ENCODE data around the gene IFITM10. TPM values are rescaled to one million over a fixed set of nuclear protein-coding genes. Genes with fewer than 3 reads are reported as not detected.

The IFITM10 gene
- 1 to 10 TPM in 1 of 2 donors, under 1 TPM in 1; 0.73 to 1.1 TPM for polyA plus RNA-seq

DNA sequence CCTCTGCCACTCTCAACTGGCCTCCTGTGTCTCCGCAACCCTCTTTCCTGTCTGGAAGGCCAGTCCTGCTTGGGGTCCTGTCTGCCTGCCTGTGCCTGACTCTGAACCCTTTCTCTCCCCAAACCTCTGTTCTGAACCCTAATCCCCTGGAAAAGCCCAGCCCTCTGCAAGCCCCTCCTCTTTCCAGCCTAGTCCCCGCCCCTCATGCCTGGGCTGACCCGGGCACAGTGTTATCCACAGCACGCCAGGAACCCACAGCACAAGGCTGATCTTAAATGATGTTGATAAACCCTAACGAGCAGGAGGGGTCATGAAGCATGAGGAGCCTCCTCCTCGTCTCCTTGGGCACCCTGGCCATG, at the start of gene IFITM10:
IFITM10 (minus strand) TSS at position 115 of the 359 bp plus-strand sequence. CDS start 153 bp downstream, outside the sequence.
- peaks cover 4 to 25% of the 10 kb centered on the region in 2 donors for H3K36me3 ChIP-seq (ENCODE audit: control insufficient read depth in 2 of 2, insufficient read depth in 2 of 2, low read length in 1 of 2)
- H3K9me3 ChIP-seq (ENCODE audit: control insufficient read depth in 2 of 2, insufficient read depth in 1 of 2, low read depth in 1 of 2, low read length in 1 of 2) = peaks cover 0 to 2% of the 10 kb centered on the region in 2 donors
- H3K27ac ChIP-seq (ENCODE audit: low read depth in 2 of 2, low read length in 1 of 2) = peak within 1 kb of the TSS in 1 of 2 donors; percentile 16
- WGBS, 2 donors = 29 to 30% methylated on average over 6 of the region's 6 CpGs
- peaks cover 10 to 16% of the 10 kb centered on the region in 2 donors for H3K4me1 ChIP-seq (ENCODE audit: control insufficient read depth in 2 of 2, insufficient read depth in 2 of 2, low read length in 1 of 2)
- no peaks in the 10 kb centered on the region for H3K27me3 ChIP-seq (ENCODE audit: control insufficient read depth in 1 of 2, insufficient read depth in 2 of 2, low read length in 2 of 2)
- peak within 1 kb of the TSS in 1 of 2 donors; percentile 4 for H3K4me3 ChIP-seq (ENCODE audit: low read depth in 1 of 2, low read length in 2 of 2)

DNA sequence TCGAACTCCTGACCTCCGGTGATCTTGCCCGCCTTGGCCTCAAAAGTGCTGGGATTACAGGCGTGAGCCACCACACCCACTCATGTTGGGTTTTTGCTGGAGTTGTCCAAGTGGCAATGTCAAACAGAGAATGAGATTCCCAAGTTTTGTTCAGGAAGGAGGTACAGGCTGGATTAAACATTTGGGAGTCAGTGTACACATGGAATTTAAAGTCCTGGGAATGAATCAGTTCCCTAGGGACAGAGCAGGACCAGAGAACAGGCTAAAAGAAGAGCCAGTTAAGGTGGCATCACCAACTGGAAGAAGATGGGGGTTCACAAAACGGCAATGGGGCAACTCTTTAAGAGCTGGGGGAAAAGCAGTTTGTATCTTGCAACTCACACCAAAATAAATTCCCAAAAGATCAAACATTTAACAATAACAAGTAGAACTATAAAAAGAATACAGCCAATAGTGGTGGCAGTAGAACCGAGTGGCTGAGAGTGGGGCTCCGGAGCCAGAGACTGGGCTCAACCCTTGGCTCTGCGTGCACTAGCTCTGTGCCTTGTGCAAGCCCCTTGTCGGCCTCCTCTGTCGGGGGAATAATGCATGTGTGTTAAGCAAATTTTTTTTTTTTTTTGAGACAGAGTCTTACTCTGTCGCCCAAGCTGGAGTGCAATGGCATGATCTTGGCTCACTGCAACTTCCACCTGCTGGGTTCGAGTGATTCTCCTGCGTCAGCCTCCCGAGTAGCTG, 47.2 kb upstream of the IFITM10 start:
- peaks cover 0 to 2% of the 10 kb centered on the region in 2 donors for H3K27me3 ChIP-seq (ENCODE audit: control insufficient read depth in 1 of 2, insufficient read depth in 2 of 2, low read length in 2 of 2)
- H3K4me1 ChIP-seq (ENCODE audit: control insufficient read depth in 2 of 2, insufficient read depth in 2 of 2, low read length in 1 of 2) = peaks cover 0 to 5% of the 10 kb centered on the region in 2 donors
- no peaks in the 10 kb centered on the region for H3K9me3 ChIP-seq (ENCODE audit: control insufficient read depth in 2 of 2, insufficient read depth in 1 of 2, low read depth in 1 of 2, low read length in 1 of 2)
- H3K27ac ChIP-seq (ENCODE audit: low read depth in 2 of 2, low read length in 1 of 2) = no peak overlapping the region
- no peak overlapping the region for H3K4me3 ChIP-seq (ENCODE audit: low read depth in 1 of 2, low read length in 2 of 2)
- 85 to 87% methylated on average over 14 of the region's 14 CpGs for WGBS, 2 donors
- H3K36me3 ChIP-seq (ENCODE audit: control insufficient read depth in 2 of 2, insufficient read depth in 2 of 2, low read length in 1 of 2) = no peaks in the 10 kb centered on the region

DNA sequence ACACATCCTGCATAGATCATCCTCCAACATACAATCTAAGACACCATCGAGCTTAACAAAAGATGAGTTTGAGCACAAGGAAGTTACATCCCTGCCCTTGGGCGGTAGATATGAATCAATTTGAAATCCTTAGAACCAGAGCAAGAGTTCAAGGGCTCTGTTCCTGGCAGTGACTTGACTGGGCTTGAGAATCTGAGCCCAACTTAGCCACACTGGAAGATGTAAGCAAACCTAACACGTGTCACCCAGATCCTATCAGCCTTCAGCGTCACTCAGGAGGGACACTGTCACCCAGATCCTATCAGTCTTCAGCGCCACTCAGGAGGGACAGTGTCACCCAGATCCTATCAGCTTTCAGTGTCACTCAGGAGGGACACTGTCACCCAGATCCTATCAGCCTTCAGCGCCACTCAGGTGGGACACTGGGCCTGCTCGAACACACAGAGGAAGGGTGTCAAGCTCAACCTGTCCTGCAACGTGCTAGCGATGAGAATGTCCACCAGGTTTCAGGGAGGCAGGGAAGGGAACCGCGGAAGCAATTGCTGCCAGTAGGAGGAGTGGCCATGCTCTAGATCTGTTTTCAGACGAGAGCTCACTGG, 46.1 kb upstream of the IFITM10 start:
- H3K9me3 ChIP-seq (ENCODE audit: control insufficient read depth in 2 of 2, insufficient read depth in 1 of 2, low read depth in 1 of 2, low read length in 1 of 2) = no peaks in the 10 kb centered on the region
- peaks cover 0 to 5% of the 10 kb centered on the region in 2 donors for H3K4me1 ChIP-seq (ENCODE audit: control insufficient read depth in 2 of 2, insufficient read depth in 2 of 2, low read length in 1 of 2)
- H3K27ac ChIP-seq (ENCODE audit: low read depth in 2 of 2, low read length in 1 of 2) = peak overlapping the region in 1 of 2 donors; percentile 56
- H3K4me3 ChIP-seq (ENCODE audit: low read depth in 1 of 2, low read length in 2 of 2) = no peak overlapping the region
- no peaks in the 10 kb centered on the region for H3K36me3 ChIP-seq (ENCODE audit: control insufficient read depth in 2 of 2, insufficient read depth in 2 of 2, low read length in 1 of 2)
- 58 to 64% methylated on average over 12 of the region's 12 CpGs for WGBS, 2 donors
- H3K27me3 ChIP-seq (ENCODE audit: control insufficient read depth in 1 of 2, insufficient read depth in 2 of 2, low read length in 2 of 2) = peaks cover 0 to 2% of the 10 kb centered on the region in 2 donors

DNA sequence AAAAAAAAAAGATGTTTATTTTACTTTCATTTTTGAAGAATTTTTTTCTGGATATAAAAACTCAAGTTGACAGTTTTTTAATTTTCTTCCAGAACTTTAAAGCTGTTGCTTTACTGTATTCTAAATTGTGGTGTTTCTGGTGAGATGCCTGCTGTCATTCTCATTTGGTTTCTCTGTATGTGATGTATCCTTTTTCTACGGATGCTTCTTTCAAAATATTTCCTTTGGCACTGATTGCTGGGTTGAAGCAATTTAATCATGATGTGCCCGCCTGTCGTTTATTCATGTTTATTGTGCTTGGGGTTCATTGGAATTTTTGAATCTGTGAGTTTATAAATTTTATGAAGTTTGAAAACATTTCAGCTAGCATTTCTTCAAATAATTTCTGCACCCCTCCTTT, 42.7 kb upstream of the IFITM10 start:
- 46 to 64% methylated on average over 3 of the region's 3 CpGs for WGBS, 2 donors

DNA sequence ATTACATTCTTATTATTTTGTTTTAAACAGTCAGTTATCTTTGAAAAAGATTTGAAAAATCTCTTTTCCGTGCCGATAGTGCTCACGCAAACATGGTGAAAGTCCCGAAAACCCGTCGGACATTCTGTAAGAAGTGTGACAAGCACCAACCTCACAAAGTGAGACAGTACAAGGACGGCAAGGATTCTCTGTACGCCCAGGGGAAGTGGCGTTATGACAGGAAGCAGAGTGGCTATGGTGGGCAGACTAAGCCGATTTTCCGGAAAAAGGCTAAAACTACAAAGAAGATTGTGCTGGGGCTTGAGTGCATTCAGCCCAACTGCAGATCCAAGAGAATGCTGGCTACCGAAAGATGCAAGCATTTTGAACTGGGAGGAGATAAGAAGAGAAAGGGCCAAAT, 42.1 kb upstream of the IFITM10 start:
- Histone ChIP-seq H3K4me3 (ENCODE audit: low read depth in 1 of 2, low read length in 2 of 2) (no peak overlapping the region), H3K4me1 (ENCODE audit: control insufficient read depth in 2 of 2, insufficient read depth in 2 of 2, low read length in 1 of 2) (peaks cover 0 to 5% of the 10 kb centered on the region in 2 donors), H3K27ac (ENCODE audit: low read depth in 2 of 2, low read length in 1 of 2) (no peak overlapping the region), H3K36me3 (ENCODE audit: control insufficient read depth in 2 of 2, insufficient read depth in 2 of 2, low read length in 1 of 2) (no peaks in the 10 kb centered on the region), H3K9me3 (ENCODE audit: control insufficient read depth in 2 of 2, insufficient read depth in 1 of 2, low read depth in 1 of 2, low read length in 1 of 2) (no peaks in the 10 kb centered on the region), H3K27me3 (ENCODE audit: control insufficient read depth in 1 of 2, insufficient read depth in 2 of 2, low read length in 2 of 2) (peaks cover 0 to 2% of the 10 kb centered on the region in 2 donors)
- 81 to 82% methylated on average over 12 of the region's 12 CpGs for WGBS, 2 donors

More for the DNA sequence above, 42.7 kb upstream of the IFITM10 start:
- no peak overlapping the region for H3K27ac ChIP-seq (ENCODE audit: low read depth in 2 of 2, low read length in 1 of 2)
- peaks cover 0 to 5% of the 10 kb centered on the region in 2 donors for H3K4me1 ChIP-seq (ENCODE audit: control insufficient read depth in 2 of 2, insufficient read depth in 2 of 2, low read length in 1 of 2)
- no peaks in the 10 kb centered on the region for H3K36me3 ChIP-seq (ENCODE audit: control insufficient read depth in 2 of 2, insufficient read depth in 2 of 2, low read length in 1 of 2)
- H3K4me3 ChIP-seq (ENCODE audit: low read depth in 1 of 2, low read length in 2 of 2) = no peak overlapping the region
- H3K9me3 ChIP-seq (ENCODE audit: control insufficient read depth in 2 of 2, insufficient read depth in 1 of 2, low read depth in 1 of 2, low read length in 1 of 2) = no peaks in the 10 kb centered on the region
- peaks cover 0 to 2% of the 10 kb centered on the region in 2 donors for H3K27me3 ChIP-seq (ENCODE audit: control insufficient read depth in 1 of 2, insufficient read depth in 2 of 2, low read length in 2 of 2)

DNA sequence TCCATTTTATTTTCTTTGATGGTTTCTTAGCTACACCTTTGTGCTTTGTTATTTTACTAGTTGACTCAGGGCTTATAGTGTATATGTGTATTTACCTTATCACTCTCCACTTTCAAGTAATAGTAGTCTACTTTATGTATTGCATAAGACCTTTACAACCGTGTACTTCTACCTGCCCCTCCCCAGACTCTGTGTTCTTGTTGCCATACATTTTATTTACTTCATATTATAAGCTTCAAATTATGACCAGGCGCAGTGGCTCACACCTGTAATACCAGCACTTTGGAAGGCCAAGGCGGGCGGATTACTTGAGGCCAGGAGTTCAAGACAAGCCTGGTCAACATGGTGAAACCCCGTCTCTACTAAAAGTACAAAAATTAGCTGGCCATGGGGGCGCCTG, 41.5 kb upstream of the IFITM10 start:
- Histone ChIP-seq H3K4me3 (ENCODE audit: low read depth in 1 of 2, low read length in 2 of 2) (no peak overlapping the region), H3K9me3 (ENCODE audit: control insufficient read depth in 2 of 2, insufficient read depth in 1 of 2, low read depth in 1 of 2, low read length in 1 of 2) (no peaks in the 10 kb centered on the region), H3K27me3 (ENCODE audit: control insufficient read depth in 1 of 2, insufficient read depth in 2 of 2, low read length in 2 of 2) (peaks cover 0 to 2% of the 10 kb centered on the region in 2 donors), H3K4me1 (ENCODE audit: control insufficient read depth in 2 of 2, insufficient read depth in 2 of 2, low read length in 1 of 2) (peaks cover 0 to 5% of the 10 kb centered on the region in 2 donors), H3K36me3 (ENCODE audit: control insufficient read depth in 2 of 2, insufficient read depth in 2 of 2, low read length in 1 of 2) (no peaks in the 10 kb centered on the region), H3K27ac (ENCODE audit: low read depth in 2 of 2, low read length in 1 of 2) (no peak overlapping the region)
- 84 to 87% methylated on average over 6 of the region's 6 CpGs for WGBS, 2 donors

DNA sequence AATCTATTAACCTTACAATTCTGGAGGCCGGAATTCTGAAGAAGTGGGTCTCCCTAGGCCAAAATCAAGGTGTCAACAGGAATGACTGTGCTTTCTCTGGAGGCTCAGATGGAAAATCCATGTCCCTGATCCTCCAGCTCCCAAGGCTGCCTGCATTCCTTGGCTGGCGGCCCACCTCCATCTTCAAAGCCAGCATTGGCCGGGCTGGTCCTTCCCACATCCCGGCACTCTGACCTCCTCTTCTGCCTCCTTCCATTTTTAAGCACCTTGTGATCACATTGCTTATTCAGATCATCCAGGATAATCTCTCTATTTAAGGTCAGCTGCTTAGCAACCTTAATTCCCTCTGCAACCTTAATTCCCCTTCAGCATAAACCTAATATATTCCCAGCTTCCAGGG, 36.1 kb upstream of the IFITM10 start:
- H3K36me3 ChIP-seq (ENCODE audit: control insufficient read depth in 2 of 2, insufficient read depth in 2 of 2, low read length in 1 of 2) = no peaks in the 10 kb centered on the region
- H3K27ac ChIP-seq (ENCODE audit: low read depth in 2 of 2, low read length in 1 of 2) = no peak overlapping the region
- H3K4me3 ChIP-seq (ENCODE audit: low read depth in 1 of 2, low read length in 2 of 2) = no peak overlapping the region
- H3K9me3 ChIP-seq (ENCODE audit: control insufficient read depth in 2 of 2, insufficient read depth in 1 of 2, low read depth in 1 of 2, low read length in 1 of 2) = no peaks in the 10 kb centered on the region
- H3K4me1 ChIP-seq (ENCODE audit: control insufficient read depth in 2 of 2, insufficient read depth in 2 of 2, low read length in 1 of 2) = no peaks in the 10 kb centered on the region
- H3K27me3 ChIP-seq (ENCODE audit: control insufficient read depth in 1 of 2, insufficient read depth in 2 of 2, low read length in 2 of 2) = no peaks in the 10 kb centered on the region
- 88 to 92% methylated on average over 4 of the region's 4 CpGs for WGBS, 2 donors

DNA sequence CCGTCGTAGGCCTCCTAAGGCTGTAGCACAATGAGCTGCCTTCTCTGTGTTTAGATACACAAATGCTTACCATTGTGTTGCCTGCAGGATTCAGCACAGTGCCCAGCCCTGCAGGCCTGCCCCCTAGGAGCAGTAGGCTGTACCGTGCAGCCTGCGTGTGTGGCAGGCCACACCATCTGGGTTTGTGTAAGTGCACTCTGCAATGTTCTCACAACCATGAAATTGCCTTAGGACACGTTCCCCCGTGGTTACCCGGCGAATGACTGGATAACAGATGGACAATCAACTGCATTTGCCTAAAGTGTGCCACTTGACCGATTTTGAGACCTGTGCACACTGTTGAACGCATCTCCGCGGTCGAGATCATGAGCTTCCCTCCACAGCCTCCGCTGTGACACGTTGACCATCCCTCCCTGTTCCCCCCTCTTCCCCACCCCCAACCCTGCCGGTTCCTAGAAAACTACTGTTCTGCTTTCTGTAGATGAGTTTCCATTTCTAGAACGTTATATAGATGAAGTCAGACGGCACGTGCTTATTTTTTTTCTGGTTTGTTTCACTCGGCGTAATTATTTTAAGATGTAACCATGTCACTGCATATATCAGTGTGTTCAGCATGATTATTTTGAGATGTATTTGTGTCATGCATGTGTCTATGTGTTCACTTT, 35.5 kb upstream of the IFITM10 start:
- 78 to 82% methylated on average over 21 of the region's 21 CpGs for WGBS, 2 donors
- H3K4me1 ChIP-seq (ENCODE audit: control insufficient read depth in 2 of 2, insufficient read depth in 2 of 2, low read length in 1 of 2) = no peaks in the 10 kb centered on the region
- H3K27ac ChIP-seq (ENCODE audit: low read depth in 2 of 2, low read length in 1 of 2) = no peak overlapping the region
- no peaks in the 10 kb centered on the region for H3K27me3 ChIP-seq (ENCODE audit: control insufficient read depth in 1 of 2, insufficient read depth in 2 of 2, low read length in 2 of 2)
- H3K36me3 ChIP-seq (ENCODE audit: control insufficient read depth in 2 of 2, insufficient read depth in 2 of 2, low read length in 1 of 2) = no peaks in the 10 kb centered on the region
- H3K4me3 ChIP-seq (ENCODE audit: low read depth in 1 of 2, low read length in 2 of 2) = no peak overlapping the region
- H3K9me3 ChIP-seq (ENCODE audit: control insufficient read depth in 2 of 2, insufficient read depth in 1 of 2, low read depth in 1 of 2, low read length in 1 of 2) = no peaks in the 10 kb centered on the region

DNA sequence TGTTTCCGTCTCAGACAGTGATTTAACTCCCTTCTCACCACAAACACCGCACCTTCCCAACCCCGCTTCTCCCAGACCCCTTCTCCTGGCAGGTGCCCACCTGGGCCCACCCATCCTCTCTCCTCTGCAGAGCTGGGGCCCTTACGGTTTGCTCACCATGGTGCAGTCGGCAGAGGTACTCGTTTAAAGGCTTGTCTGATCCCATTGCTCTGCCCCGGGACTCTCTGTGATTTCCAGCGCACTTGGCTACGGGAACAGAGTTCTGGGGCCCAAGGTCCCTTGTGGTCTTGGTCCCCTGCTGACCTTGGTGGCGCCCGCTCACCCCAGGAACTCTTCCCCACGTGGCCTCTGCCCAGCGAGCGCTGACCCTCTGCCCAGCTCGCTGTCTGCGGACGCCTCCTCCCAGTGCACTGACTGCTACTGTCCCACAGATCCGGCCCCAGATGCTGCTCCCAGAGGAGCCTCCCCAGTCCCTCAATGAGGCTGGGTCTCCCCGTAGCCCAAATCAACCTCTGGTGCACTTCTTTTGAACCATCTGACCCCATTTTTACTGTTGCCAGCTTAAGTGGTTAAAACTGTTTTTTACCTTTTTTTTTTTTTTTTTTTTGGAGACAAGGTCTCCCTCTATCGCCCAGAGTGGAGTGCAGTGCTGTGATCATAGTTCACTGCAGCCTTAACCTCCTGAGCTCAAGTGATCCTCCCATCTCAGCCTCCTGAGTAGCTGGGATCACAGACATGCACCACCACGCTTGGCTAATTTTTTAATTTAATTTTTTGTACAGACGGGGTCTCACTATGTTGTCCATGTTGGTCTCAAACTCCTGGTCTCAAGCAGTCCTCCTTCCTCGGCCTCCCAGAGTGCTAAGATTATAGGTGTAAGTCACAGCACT, 34.6 kb upstream of the IFITM10 start:
- Histone ChIP-seq H3K4me1 (ENCODE audit: control insufficient read depth in 2 of 2, insufficient read depth in 2 of 2, low read length in 1 of 2) (no peaks in the 10 kb centered on the region), H3K4me3 (ENCODE audit: low read depth in 1 of 2, low read length in 2 of 2) (no peak overlapping the region), H3K36me3 (ENCODE audit: control insufficient read depth in 2 of 2, insufficient read depth in 2 of 2, low read length in 1 of 2) (no peaks in the 10 kb centered on the region), H3K27me3 (ENCODE audit: control insufficient read depth in 1 of 2, insufficient read depth in 2 of 2, low read length in 2 of 2) (no peaks in the 10 kb centered on the region), H3K9me3 (ENCODE audit: control insufficient read depth in 2 of 2, insufficient read depth in 1 of 2, low read depth in 1 of 2, low read length in 1 of 2) (no peaks in the 10 kb centered on the region), H3K27ac (ENCODE audit: low read depth in 2 of 2, low read length in 1 of 2) (no peak overlapping the region)
- 85 to 88% methylated on average over 23 of the region's 23 CpGs for WGBS, 2 donors
